Activated T-helper 9 cell treated with anti-CD3 and anti-CD28 coated beads, Interleukin-2, amount 50 U/mL, for 16 hours (primary cell): ENCODE results near the gene METTL4.

Experiments used
- DNase-seq: peaks from one replicate; pipeline ENCODE4 v3.0.0-alpha.2; 2020; ENCODE audit warnings: low read depth

The METTL4 gene

GRCh38 chr18:2571200-2572170 is at the start of gene METTL4, which contains the start of gene NDC80:
Gene METTL4 (minus strand): TSS chr18:2571505. CDS start chr18:2567216, 4,289 bp downstream.
Gene NDC80 (plus strand): TSS chr18:2571557. CDS start chr18:2572986, 1,429 bp downstream.
- DNase-seq: peak; percentile 76

- no peak for DNase-seq
These were observed 46.7 kb upstream of the METTL4 start for GRCh38 chr18:2618009-2618408.

- DNase-seq: no peak
These were observed 46.2 kb upstream of the METTL4 start for GRCh38 chr18:2617401-2617998.

GRCh38 chr18:2612996-2613395 is 41.7 kb upstream of the METTL4 start:
- no peak for DNase-seq

- no peak for DNase-seq
These were observed 39.2 kb upstream of the METTL4 start for GRCh38 chr18:2610549-2610948.

- no peak for DNase-seq
These were observed 38.3 kb upstream of the METTL4 start for GRCh38 chr18:2609604-2610003.

- DNase-seq: no peak
These were observed 35.0 kb upstream of the METTL4 start for GRCh38 chr18:2606335-2606734.

GRCh38 chr18:2602844-2603243 is 31.5 kb upstream of the METTL4 start:
- DNase-seq: no peak

- DNase-seq: no peak
These were observed 26.3 kb upstream of the METTL4 start for GRCh38 chr18:2597639-2598038.

- no peak for DNase-seq
These were observed 19.0 kb upstream of the METTL4 start for GRCh38 chr18:2590303-2590702.

- DNase-seq: no peak
These were observed 18.2 kb upstream of the METTL4 start for GRCh38 chr18:2589345-2590068.

- DNase-seq: no peak
These were observed 17.5 kb upstream of the METTL4 start for GRCh38 chr18:2588666-2589344.

- DNase-seq: no peak
These were observed 16.5 kb upstream of the METTL4 start for GRCh38 chr18:2587788-2588187.

GRCh38 chr18:2573408-2573807 is 2.1 kb upstream of the METTL4 start:
- no peak for DNase-seq

GRCh38 chr18:2572892-2573291 is 1.6 kb upstream of the METTL4 start:
- no peak for DNase-seq

GRCh38 chr18:2572171-2572569 is 865 bp upstream of the METTL4 start:
- DNase-seq: no peak

GRCh38 chr18:2570772-2571199 is 519 bp downstream of the METTL4 start:
- peak; percentile 42 for DNase-seq

GRCh38 chr18:2569338-2570207 is 1.7 kb downstream of the METTL4 start:
- no peak for DNase-seq

- DNase-seq: no peak
These were observed 2.7 kb downstream of the METTL4 start for GRCh38 chr18:2568605-2569004.

GRCh38 chr18:2568129-2568528 is 3.2 kb downstream of the METTL4 start:
- no peak for DNase-seq

- no peak for DNase-seq
These were observed 6.9 kb downstream of the METTL4 start for GRCh38 chr18:2564373-2564772.
